ENCODE data around the gene CLDN3.

GRCh38 chr7:73723813-73724212 lies 46.3 kb downstream of the CLDN3 start:
- no peak for TF ChIP-seq POLR2A (IDR thresholded peaks at IDR 0.05)
- no peak for TF ChIP-seq CTCF (IDR thresholded peaks at IDR 0.05)
- no peak for TF ChIP-seq POLR2AphosphoS5 (IDR thresholded peaks at IDR 0.05)

All from sigmoid colon (tissue), 4 donors.